ENCODE results near the gene LRFN2. TPM values are rescaled to one million over a fixed set of nuclear protein-coding genes. Genes with fewer than 3 reads are reported as not detected.

Gene LRFN2
- total RNA-seq, result not detected in 2 replicates

DNA sequence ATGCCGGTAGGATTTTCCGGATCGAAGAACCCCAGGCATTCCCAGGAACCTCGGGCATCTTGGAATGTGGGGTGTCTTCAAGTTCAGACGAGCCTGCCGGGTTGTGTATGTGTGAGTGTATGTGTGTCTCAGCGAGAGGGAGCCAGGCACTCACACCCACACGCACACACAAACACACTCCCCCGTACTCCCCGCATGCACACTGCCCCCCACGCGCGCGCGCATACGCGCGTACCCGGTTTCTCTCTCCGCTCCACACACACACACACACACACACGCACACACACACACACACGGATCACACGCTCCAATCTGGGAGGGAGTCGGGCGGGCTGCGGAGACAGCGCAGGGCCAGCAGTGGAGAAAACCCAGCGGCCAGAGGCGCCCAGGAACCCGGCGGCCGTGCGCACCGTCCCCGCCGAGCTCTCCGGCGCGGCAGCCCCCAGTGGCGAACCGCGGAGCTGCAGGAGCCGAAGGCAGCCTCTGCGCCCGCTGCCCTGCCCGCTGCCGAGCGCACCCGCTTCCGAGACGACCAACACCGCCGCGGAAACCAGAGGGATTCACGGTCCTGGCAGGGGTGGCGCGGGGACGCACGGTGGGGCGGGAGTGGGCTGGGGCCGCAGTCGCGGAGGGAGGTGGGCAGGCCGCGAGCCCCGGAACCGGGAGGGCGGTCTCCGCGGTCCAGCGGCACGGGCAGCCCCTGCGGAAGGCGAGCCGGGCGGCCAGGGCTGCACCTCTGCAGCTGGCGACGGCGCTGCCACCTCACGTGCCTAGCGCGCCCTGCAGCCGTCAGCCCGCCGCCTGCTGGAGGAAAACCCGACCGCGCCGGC is at the start of gene LRFN2:
Gene LRFN2, minus strand, starts transcription at position 125 of the 830 bp plus-strand sequence.
- no peak for DNase-seq (ENCODE audit: extremely low read depth, low read depth, low spot score)

DNA sequence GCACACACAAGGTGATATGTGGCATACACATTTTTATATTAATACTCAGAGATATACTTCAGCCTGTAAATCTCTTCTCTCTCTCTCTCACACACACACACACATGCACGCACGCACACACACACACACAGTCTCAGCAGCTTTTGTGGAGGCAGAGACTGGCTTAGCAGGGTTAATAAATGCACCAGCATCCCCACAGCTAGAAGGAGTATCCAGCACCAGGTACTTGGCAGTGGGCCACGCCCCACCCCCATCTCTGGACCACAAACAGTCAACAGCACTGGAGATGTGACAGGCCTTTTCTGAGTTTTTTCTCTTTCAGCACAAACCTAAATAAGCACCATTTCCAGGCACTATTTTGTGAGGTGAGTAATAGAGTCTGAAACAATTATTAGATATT is 47.3 kb upstream of the LRFN2 start:
- DNase-seq (ENCODE audit: extremely low read depth, low read depth, low spot score), result no peak

DNA sequence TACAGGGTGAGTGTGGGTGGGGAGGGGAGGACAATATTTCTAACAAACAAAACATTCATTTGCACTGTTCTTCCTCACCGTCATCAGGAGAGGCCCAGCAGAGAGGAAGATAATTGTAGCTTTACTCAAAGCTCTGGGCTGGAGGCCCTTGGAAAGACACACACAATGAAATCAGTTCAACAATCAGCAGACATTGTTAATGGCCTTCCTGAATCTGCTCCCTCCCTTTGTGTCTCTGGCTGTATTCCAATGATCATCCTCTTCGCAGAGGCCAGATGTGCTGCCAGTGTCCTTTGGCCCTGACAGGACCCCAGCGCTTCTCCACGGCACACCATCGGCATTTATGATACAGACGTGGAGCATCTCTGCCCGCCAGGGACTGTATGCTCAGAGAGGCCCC is 44.6 kb upstream of the LRFN2 start:
- no peak for DNase-seq (ENCODE audit: extremely low read depth, low read depth, low spot score)

DNA sequence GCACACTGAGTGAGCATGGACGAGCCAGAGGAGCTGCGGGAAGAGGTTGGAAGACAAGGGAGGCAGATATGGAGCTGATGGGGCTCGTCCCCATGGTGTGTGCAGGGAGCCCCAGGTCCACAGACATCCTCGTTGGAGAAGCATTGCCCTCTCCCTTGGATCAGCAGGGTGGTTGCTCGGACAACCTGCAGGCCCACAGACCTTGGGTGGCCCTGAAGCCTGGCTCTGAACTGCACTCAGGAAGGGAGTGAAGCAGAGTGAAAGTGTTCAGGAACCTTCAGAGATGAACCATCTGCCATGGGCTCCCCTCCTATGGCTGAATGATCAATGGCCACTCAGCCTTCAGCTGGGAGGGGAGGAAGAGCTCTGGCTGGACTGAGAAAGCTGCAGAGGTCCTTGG is 43.3 kb upstream of the LRFN2 start:
- DNase-seq (ENCODE audit: extremely low read depth, low read depth, low spot score), result no peak

DNA sequence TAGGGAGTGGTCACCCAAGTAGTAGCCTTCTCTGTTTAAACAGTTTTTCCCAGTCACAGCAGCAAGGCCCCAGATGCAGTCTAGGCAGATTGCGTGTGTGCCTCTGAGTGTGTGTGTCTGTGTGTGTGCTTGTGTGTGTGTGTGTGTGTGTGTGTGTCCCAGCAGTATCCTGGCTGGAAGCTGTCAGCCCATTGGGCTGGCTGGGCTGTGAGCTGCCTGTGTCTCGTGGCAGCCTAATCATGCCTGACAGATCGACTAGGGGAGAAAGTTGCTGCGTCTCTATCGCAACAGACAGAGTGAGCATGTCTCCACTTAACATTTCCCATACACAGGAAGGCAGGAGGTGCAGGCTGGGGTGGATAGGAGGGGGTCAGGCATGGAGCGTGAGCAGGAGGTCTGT is 42.9 kb upstream of the LRFN2 start:
- no peak for DNase-seq (ENCODE audit: extremely low read depth, low read depth, low spot score)

DNA sequence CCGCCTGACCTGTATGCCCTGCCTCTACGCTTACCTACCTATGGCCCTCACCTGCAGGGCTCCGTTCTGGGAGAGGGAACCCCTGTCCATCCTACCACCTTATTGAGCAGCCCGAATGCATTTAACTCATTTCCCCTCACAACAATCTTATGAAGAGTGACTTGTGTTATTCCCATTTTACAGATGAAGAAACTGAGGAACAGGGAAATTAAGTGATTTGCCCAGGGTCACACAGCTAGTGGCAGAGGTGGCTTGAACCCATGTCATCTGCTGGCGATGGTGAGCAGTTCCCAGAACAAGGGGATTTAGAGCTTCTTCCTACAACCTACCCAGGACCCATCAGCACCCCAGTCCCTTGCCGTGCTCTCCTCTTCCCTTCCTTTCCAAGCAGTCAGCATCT is 42.3 kb upstream of the LRFN2 start:
- DNase-seq (ENCODE audit: extremely low read depth, low read depth, low spot score), result no peak

DNA sequence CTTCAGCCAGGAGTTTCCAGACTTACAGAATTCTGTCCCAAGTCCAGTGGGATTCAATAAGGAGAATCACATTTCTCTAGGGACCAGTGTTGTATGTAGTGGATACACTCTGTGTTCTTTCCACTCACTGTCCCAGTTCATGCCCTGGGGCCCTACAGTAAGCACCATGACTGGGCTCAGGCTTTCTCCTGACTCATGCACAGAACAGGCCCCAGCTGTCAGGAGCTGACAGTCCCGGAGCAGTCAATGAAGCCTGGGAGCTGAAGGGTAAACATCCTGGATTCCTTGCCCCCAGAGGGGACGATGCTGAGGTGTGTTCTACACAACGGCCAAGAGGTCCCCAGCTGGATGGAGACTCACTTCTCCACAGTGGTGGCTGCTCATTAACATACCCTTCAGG is 40.2 kb upstream of the LRFN2 start:
- DNase-seq (ENCODE audit: extremely low read depth, low read depth, low spot score), result no peak

DNA sequence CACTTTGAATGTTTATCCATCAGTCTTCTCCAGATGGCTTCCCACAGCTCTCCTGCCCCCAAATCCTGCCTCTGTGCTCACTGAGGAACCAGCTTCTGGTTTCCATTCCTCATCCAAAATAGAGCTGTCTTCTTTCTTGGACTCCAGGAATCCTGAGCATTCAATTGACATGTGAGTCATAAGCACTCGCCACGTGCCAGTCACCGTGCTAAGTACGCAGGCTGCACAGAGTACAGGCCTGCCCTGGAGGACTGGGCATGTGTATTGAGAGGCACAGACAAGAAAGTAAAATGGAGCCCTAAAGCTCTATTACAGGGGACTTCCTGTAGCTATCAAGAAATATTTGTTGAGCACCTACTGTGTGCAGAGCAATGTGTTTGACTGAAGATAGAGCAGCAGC is 39.7 kb upstream of the LRFN2 start:
- DNase-seq (ENCODE audit: extremely low read depth, low read depth, low spot score), result no peak

DNA sequence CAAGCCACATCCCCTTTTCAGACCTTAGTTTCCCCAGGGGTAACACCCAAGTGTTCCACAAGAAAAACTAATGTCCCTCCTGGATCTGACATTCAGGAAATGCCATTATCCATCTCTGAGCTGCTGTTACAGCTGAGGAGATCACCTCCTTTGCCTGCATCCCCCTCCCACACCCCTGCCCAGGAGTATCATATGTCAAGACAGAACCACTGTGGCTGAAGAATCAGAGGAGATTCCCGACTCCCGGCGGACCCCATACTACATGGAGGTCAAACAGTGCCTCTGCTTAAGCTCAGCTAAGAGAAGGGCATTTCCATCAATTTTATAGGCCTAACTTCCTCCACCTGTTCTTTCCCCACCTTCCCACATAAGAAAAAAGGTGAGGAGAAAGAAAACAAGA is 36.8 kb upstream of the LRFN2 start:
- DNase-seq (ENCODE audit: extremely low read depth, low read depth, low spot score), result no peak

DNA sequence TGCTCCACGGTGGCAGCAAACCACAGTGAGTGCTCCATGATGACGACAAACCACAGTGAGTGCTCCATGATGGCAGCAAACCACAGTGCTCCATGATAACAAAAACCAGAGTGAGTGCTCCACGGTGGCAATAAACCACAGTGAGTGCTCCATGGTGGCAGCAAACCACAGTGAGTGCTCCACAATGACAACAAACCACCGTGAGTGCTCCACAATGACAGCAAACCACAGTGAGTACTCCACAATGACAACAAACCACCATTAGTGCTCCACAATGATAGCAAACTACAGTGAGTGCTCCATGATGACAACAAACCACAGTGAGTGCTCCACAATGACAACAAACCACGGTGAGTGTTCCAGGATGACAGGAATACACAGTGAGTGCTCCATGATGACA is 36.0 kb upstream of the LRFN2 start:
- DNase-seq (ENCODE audit: extremely low read depth, low read depth, low spot score), result no peak

DNA sequence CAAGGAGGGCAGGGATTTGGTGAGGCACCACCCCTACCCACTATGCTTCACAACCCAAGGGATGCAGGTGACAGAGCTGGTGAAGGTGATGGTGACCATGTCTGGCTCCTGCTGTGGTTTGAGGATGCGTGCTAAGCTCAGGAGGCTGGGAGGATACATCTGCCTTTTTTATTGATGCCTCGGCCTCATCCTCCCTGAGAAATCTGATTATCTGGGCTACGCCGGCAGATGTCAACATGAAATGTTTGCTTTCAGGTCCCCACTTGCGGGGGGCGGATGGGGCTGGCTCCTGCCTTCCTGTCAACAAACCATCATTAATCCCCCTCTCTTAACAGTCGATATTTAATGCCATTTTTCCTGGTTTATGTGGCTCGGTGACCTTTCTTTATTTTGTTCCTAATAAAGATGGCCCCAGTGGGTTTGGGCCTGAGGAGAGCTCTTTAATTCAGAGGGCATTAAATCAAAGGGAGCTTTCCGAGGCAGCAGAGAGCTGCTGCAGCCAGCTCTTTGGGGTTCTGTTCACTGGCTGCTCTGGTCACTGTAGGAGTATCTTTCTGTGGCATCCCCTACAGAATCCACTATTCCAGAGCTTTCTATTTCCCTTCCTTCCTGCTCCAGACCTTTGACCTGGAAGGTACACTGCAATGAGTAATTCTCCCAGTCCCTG is 33.5 kb upstream of the LRFN2 start:
- DNase-seq (ENCODE audit: extremely low read depth, low read depth, low spot score), result no peak

DNA sequence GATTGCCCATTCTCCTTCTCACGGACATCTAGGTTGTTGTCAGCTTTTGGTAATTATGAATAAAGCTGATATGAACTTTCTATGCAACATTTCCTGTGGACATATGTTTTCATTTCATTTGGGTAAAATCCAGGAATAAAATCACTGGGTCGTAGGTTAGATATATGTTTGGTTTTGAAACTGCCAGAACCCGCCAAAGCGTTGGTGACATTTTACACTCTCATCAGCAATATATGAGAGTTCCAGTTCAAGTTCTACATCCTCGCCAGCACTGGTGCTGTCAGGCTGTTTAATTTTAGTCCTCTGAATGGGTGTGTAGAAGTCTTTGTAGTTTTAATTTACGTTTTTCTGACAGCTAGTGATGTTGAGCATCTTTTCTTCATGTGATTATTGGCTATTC is 27.5 kb upstream of the LRFN2 start:
- no peak for DNase-seq (ENCODE audit: extremely low read depth, low read depth, low spot score)

DNA sequence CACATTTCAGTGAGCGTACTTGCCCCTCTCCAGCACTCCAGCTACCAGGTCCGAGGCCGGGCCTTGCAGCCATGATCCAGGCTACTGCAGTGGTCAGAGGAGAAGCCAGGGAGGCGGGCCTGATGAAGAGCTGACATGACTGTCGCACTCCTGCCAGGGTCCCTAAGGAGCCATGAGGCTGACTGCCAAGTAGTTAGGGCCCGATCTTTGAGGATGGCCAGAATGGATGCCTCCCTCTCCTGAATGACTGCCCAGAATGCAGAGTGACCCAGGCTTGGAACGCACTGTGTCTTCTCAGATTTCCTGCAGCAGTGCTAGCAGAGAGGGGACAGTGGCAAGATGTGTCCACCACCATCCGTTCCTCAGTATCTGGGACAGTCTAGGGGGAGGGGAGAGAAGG is 24.7 kb upstream of the LRFN2 start:
- no peak for DNase-seq (ENCODE audit: extremely low read depth, low read depth, low spot score)

DNA sequence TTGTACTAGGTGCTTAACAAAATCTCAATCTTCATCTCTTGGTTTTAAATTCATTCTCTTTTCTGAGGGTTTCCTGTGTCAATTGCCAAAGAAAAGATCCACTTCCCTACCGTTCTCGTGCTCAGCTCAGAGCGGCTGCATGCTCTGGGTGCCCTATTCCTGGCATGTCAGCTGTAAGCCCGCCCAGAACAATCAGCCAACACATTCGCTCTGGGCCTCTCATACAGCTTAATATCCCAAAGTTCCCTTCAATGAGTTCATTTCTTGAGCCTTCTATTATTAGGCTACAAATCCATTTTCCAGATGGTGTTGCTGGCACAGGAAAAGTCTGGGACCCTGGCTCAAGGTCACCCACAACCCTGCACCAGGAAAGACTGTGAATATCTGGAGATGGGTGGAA is 24.3 kb upstream of the LRFN2 start:
- no peak for DNase-seq (ENCODE audit: extremely low read depth, low read depth, low spot score)

DNA sequence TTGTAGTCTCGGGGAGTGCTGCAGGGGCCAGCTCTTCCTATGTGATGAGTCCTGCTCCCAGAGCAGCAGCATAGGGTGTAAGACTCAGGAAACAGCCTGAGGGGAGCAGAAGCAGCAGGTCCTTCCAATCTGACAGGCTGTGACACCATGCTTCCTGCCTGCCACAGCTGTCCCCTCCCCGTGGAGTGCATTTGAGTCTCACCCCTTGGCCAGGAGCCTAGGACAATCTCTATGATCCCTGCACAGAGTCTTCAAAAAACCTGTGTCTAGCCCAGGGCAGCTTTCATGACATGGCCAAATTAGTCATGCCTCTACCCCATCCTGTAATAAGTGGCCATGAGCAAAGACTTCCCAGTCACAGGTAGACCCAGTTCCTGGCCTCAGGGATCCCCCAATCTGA is 23.1 kb upstream of the LRFN2 start:
- no peak for DNase-seq (ENCODE audit: extremely low read depth, low read depth, low spot score)

DNA sequence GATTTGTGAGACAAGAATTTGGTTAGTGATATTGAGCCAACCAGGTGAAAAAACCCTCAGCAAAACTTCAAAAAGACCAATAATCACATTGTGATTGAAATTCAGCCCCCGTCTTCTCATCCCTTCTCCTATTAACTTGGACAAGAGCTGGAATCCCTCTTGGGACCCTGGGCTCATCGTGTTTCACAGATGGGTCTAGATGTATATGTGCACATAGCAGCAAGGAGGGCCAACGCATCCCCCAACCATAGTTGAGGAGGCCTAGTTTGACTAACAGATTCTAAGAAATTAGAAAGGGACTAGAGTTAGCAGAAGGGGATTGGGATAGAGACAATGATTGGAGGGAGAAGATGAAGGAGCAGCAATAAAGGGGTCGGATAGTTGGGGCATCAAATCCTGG is 19.8 kb upstream of the LRFN2 start:
- no peak for DNase-seq (ENCODE audit: extremely low read depth, low read depth, low spot score)

DNA sequence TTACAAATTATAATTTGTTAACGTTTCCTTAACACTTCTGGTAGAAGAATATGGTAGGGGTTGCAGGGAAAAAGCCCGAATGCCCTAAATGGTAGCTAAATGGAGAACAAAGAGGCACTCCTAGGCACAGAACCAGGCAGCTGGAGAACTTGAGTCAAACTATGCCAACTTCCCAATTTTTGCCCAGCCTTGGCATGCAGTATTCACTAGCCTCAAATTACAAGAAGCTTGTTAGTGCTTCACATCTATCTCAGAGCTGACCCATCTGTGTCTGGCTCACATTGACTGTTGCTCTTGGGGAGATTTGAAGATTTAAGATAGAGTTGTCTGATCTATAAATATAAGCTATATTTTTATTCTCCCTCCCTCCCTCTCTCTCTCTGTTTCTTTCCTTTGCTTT is 19.4 kb upstream of the LRFN2 start:
- no peak for DNase-seq (ENCODE audit: extremely low read depth, low read depth, low spot score)

DNA sequence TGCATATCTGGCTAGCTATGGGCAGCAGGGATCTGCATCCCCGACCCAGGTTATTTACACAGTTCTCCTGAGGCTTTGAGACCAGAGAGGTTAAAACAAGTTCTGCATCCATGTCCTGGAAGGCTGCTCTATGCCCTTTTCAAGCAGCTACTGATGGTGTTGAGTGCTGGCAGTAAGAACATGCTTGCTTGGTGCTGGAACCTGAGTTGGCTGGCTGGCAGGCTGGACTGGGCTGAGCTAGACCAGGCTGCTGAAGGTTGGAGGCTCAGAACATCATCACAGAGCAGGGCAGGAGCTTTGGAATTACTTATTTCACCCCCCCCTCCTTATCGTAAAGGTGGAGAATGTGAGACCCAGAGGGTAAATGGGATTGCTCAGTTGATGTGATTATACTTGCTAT is 16.9 kb upstream of the LRFN2 start:
- DNase-seq (ENCODE audit: extremely low read depth, low read depth, low spot score), result no peak

DNA sequence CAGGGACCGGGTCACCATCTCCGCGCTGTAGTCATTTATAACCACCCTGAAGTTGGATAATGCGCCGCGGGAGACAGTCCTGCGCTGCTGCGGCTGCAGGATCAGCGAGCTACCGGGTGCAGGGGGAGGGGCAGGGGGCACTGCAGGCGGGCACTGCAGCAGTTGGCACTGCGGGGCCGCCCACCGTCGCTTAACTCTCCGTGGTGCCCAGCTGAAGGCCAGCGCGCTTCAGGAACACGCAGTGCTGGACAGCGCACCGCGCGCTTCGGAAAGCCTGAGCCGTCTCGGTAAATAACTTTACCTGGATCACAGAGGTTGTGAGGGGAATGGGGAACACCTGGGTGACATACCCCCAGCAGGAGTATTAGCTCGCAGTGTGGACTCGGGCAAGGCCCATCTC is 12.4 kb upstream of the LRFN2 start:
- DNase-seq (ENCODE audit: extremely low read depth, low read depth, low spot score), result no peak

DNA sequence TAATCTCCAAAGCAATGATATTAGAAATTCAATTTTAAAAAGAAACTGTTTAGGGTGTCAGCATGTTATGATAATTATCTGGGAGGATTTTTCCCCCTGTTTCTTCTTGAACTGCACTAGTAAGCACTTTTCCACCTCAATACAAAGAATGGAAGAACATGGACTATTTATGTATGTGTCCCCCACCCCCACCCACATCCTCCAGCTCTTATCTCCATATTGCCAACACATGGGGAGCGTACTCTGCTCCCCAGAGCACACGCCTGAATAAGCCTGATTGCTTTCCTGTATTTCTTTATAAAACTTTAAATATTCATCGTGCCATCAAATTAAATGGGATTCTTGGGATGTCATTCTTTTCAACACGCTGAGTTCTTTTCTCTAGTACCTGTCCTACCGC is 11.4 kb upstream of the LRFN2 start:
- no peak for DNase-seq (ENCODE audit: extremely low read depth, low read depth, low spot score)

DNA sequence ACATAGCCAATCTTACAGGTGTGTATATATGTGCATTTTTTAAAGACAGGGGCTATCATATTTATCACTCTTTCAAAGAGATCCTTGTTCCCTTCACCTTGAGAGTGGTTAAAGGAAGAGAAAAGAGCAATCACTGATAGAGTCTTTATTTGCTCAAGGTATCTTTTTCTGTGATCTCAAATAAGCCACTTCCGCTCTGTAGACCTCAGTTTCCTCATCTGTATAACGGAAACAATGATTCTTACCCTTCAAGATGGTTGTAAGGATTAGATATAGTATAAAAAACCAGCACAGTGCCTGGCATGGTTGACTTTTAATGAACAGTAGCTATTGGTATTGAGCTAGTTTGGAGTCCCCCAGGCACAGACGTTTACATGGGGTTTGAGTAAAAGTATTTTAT is 10.1 kb upstream of the LRFN2 start:
- DNase-seq (ENCODE audit: extremely low read depth, low read depth, low spot score), result no peak

DNA sequence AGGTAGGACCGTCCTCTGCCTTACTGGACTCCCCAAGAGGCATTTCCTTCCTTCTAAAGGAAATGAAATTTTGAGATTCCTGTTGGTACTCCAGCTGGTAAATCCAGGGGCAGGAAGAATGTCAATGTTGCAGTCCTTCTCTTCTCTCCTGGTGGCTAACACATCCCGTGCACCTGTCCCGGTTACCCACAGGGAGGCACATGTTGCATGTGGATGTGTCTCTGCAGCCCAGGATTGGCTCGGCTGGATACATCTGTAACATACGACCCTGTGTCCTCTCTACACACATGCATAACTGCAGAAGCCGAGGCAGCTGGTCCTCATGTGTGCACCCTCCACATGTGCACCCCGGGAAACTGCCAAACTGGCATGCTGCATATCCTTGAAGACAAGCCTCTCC is 1.3 kb upstream of the LRFN2 start:
- DNase-seq (ENCODE audit: extremely low read depth, low read depth, low spot score), result no peak

DNA sequence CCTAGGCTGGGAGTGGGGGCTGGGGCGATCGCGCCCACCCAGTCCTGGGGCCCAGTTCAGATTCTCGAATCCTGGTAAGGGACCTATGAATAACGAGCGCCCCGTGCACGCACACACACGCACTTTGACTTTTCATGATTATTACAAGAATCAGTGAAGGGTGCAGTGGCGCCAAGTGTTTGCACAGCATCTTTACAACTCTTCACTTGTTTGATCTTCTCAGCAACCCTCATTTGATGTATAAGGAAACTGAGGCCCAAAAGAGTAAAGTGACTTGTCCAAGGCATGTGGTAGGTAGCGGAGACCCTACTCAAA is 863 bp upstream of the LRFN2 start:
- no peak for DNase-seq (ENCODE audit: extremely low read depth, low read depth, low spot score)
